NCI-H146 treated with DMSO at 0.1 percent for 48 hours (cell line): ENCODE measurements around the gene CNTN5.

Experiments used
- DNase-seq: peaks from one replicate; lab custom pipeline; 2025; ENCODE audit not compliant: unreplicated experiment; lab: John Stamatoyannopoulos, UW

Gene CNTN5

GRCh38 chr11:99589771-99590170 lies 569.0 kb downstream of the CNTN5 start:
- no peak for DNase-seq

GRCh38 chr11:99592266-99592665 lies 571.5 kb downstream of the CNTN5 start:
- no peak for DNase-seq

DNA sequence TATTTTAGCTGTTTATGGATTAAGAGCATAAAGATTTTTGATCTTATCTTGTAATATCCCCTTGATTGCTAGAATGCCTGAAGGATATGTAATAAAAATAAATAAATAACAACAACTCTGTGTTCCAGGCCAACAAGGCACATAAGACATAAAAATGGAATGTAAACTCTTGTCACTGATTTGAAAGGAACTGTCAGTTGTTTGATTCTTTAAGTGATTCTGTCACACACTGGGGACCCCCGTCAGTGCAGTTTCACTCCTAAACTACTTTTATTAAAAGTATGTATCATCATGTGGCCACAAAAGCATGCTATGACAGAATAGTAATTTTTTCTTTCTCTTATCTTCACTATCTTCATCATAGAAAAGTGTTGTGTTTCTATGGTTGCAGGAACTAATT lies 572.4 kb downstream of the CNTN5 start:
- DNase-seq: no peak

GRCh38 chr11:99601179-99601578 lies 580.4 kb downstream of the CNTN5 start:
- no peak for DNase-seq

DNA sequence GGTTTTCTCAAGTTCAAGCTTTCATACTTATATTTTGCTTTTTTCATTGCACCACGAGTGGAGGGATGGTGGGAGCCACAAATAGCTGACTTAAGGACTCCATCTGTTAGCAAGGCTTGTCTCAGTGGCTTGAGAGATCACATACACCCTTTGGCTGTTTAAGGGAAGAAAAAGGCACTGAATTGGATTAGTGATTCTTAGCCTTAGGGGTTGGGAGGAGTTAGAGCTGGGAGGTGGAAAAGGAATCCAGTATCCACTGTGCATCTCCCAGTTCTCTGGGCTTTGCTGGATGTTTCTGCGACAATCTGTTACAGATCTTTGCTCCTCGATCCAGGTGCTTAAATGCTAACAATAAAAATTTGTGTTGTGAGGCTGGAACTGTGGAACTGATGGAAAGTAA lies 593.6 kb downstream of the CNTN5 start:
- DNase-seq: no peak

DNA sequence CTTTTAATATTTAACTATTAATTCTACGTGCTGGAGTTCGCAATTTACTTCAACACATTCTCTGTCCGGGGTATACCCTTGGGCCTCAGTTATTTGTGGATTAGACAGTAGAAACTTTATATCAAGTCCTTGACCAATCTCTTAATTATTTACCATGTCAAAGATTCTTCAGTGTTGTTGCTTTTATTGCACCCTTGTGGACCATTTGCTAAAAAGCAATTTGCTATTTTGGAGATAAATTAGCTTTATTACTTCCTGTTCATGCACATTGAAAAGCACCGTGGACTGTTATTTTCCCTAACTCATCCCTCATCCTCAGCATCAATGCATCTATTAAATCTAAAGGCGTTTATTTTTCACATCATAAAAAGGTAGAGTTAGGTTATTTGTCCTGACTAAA lies 609.9 kb downstream of the CNTN5 start:
- DNase-seq: no peak

GRCh38 chr11:99631618-99632017 lies 610.9 kb downstream of the CNTN5 start:
- no peak for DNase-seq

DNA sequence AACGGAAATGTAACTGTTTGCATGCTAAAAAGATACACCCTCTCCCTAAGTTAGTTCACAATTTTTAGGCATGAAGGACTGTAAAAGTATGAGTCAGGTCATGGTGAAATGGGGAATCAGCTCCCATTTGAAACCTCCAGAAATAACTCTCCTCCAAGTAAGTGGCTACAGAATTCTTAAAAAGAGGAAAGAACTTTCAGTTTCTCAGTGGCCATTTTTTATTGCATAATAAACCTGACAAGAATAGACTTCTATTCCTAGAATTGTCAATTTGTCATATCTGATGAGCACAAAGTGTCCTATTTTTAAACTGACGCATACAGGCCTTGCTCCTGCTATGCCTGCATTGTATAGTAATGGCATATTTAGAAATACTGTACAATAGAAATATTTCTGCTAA lies 612.2 kb downstream of the CNTN5 start:
- no peak for DNase-seq

GRCh38 chr11:99634581-99634980 lies 613.8 kb downstream of the CNTN5 start:
- DNase-seq: peak; percentile 18

- DNase-seq: no peak
These were observed 617.4 kb downstream of the CNTN5 start for GRCh38 chr11:99638073-99638553.

DNA sequence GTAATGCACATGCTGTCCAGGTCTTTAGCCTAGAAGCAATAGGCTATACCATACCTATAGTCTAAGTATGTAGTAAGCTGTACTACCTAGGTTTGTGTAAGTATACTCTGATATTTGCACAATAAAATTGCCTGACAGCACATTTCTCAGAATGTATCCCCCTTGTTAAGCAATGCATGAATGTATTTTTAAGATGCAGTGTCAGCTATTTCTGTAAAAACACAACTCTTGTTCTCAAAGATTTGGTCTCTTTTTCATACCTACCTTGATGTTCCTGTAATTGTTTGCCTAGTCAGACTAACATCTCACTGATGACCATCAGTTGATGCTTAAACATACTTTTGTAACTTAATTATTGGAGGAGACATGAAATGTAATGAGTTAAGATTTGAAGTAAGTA lies 619.9 kb downstream of the CNTN5 start:
- DNase-seq: no peak

GRCh38 chr11:99645934-99646333 lies 625.2 kb downstream of the CNTN5 start:
- DNase-seq: no peak

GRCh38 chr11:99670067-99670676 lies 649.4 kb downstream of the CNTN5 start:
- DNase-seq: no peak

- no peak for DNase-seq
These were observed 651.2 kb downstream of the CNTN5 start for GRCh38 chr11:99671808-99672409.

GRCh38 chr11:99676292-99676691 lies 655.5 kb downstream of the CNTN5 start:
- no peak for DNase-seq

DNA sequence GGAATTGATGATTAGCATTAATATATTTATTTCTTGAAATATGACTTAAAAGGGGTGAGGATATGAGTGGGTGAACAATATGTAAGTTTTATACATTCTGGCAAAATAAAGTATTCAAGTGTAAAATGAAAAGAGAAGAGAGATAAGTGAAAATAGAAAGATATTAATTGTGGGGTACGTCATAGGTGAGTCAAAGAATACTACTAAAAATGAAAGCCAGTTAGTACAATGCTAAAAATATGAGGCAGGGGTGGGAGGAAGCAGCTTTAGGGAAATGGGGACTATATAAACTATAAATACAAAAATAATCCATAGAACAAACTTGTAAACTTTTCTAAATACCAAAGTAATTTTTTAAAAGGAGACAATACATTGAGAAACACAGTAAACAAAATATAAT lies 661.4 kb downstream of the CNTN5 start:
- no peak for DNase-seq

DNA sequence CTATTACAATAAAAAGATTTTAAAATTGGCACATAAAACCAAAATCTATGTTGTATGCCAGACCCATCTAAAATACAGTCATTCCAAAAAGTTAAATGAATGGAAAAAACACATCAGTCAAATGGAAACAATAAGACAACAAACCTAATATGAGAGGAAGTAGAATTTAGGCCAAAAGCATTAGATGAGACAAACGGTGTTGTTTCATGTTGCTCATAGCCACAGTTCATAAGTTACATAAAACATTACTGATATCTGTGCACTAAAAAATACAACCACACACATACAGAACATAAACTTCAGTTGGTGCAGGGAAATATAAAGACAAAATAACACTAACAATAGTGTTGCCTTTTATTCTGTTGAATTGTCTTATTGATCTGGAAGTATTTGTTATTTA lies 661.9 kb downstream of the CNTN5 start:
- no peak for DNase-seq

DNA sequence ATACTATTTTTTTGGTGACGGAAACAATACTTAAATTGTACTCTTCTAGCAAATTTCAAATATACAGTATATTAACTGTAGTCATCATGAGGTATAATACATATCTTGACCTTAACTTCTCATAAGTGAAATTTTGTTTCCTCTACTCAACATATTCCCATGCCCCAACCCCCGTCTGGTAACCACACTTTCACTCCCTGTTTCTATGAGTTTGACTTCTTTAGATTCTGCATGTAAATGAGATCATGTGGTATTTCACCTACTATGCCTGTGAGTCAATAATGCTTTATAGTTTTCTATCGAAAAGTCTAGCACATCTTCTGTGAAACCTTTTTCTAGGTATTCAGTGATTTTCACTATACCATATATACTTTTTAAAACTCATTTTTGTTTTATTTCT lies 663.2 kb downstream of the CNTN5 start:
- no peak for DNase-seq

GRCh38 chr11:99686838-99687237 lies 666.1 kb downstream of the CNTN5 start:
- no peak for DNase-seq

DNA sequence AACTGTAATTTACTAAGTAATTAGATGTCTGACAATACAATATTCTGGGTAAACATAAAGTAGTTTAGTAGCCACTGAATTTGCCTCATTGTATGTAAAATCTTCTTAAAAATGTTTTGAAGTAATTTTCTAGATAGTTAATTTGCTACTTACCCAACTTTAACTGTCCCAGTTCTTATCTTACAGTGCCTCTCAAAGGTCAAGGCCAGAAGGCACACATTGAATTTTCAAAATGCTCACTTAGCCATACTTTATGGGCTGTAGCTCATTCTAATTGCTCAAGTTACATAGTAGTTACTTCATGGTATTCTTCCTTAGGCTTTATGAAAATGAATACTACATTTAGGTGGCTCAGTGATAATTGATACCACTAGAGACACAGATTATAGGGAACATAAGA lies 666.6 kb downstream of the CNTN5 start:
- no peak for DNase-seq

DNA sequence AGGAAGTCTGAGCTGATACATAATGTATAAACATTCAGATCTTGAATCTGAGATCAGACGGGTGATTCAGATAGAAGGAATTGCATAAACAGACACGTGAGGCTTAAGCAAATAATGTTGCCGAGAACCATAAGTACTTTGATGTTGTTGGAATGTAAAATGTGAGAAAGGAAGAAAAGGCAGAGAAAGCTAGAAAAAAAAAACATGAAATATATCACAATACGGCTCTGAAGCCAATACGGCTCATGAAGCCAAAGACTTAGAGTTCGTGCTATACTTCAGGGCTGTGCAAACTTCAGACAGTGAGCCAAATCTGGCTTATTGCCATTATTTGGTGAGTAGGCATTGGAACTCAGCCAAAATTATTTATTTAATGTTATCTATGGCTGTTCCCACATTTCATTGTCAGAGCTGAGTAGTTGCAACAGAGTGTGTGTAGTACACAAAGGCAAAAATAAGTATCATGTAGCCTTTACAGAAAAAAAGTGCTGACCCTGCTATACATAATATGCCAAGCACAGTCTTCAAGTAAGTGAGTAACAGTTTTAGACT lies 673.3 kb downstream of the CNTN5 start:
- DNase-seq: no peak

DNA sequence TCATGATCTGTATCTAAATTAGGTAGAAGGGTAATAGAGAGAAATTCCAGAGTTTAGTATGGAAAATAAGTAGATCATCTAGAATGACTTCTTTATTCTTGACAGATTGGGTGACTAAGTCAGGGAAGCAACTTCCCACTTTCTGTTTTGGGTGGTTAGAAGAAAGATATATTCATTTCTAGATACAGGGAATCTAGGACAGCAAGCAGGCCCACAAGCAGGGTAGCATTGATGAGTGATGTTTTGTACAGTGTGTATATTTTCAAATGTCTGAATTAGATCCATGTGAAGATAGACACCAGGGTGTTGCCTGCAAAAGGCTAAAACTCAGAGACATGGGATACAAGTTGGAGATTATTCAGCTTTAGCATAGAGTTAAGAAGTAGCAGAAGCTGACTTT lies 674.4 kb downstream of the CNTN5 start:
- DNase-seq: no peak

- no peak for DNase-seq
These were observed 686.1 kb downstream of the CNTN5 start for GRCh38 chr11:99706848-99707247.
